Ramos (cell line): ENCODE data around the gene B3GALT4.
"Not testable (repeated sequence)": the region's sequence is repeated elsewhere in the genome, so short reads cannot be mapped to it uniquely, and the experiment has no call there.

Experiments used
- in situ Hi-C: fragments of 300-500 bp; cut with MboI; formaldehyde crosslinking; loops from one replicate; pipeline ENCODE4 v1.14.3; 2022; ENCODE audit warnings: low sequenced_read_pairs; ENCODE audit not compliant: unreplicated experiment

The B3GALT4 gene

GRCh38 chr6:33276864-33277662 lies at the start of gene B3GALT4:
Gene B3GALT4 (plus strand): TSS chr6:33277123. CDS start chr6:33277420, 297 bp downstream.
- in situ Hi-C loops = no loop called here

- in situ Hi-C loops = no loop called here
These were observed 41.7 kb upstream of the B3GALT4 start for GRCh38 chr6:33235221-33235634.

- in situ Hi-C loops = no loop called here
These were observed 40.6 kb upstream of the B3GALT4 start for GRCh38 chr6:33236328-33236727.

- in situ Hi-C loops = no loop called here
These were observed 40.1 kb upstream of the B3GALT4 start for GRCh38 chr6:33236852-33237251.

- in situ Hi-C loops = no loop called here
These were observed 39.2 kb upstream of the B3GALT4 start for GRCh38 chr6:33237741-33238140.

GRCh38 chr6:33241968-33242367 lies 35.0 kb upstream of the B3GALT4 start:
- in situ Hi-C loops = loop anchor here (10.0 kb wide), 2 partner anchors 127 to 237 kb away; partner anchors contain the start of gene HLA-DOA

- in situ Hi-C loops = loop anchor here (10.0 kb wide), 2 partner anchors 129 to 239 kb away; partner anchors contain the start of gene HLA-DOA
These were observed 33.4 kb upstream of the B3GALT4 start for GRCh38 chr6:33243476-33243875.

GRCh38 chr6:33247977-33248642 lies 28.8 kb upstream of the B3GALT4 start:
- in situ Hi-C loops = loop anchor here (10.0 kb wide), 2 partner anchors 133 to 243 kb away; partner anchors contain the start of gene HLA-DOA

GRCh38 chr6:33248643-33248931 lies 28.3 kb upstream of the B3GALT4 start:
- in situ Hi-C loops = loop anchor here (10.0 kb wide), 2 partner anchors 134 to 244 kb away; partner anchors contain the start of gene HLA-DOA

- in situ Hi-C loops = loop anchor here (10.0 kb wide), 2 partner anchors 134 to 244 kb away; partner anchors contain the start of gene HLA-DOA
These were observed 27.8 kb upstream of the B3GALT4 start for GRCh38 chr6:33248932-33249731.

GRCh38 chr6:33249732-33250630 lies 26.9 kb upstream of the B3GALT4 start:
- in situ Hi-C loops = loop anchor here (10.0 kb wide), 2 partner anchors 135 to 245 kb away; partner anchors contain the start of gene HLA-DOA

- in situ Hi-C loops = no loop called here
These were observed 26.2 kb upstream of the B3GALT4 start for GRCh38 chr6:33250731-33251130.

GRCh38 chr6:33251395-33252012 lies 25.4 kb upstream of the B3GALT4 start:
- in situ Hi-C loops = no loop called here

GRCh38 chr6:33252759-33253158 lies 24.2 kb upstream of the B3GALT4 start:
- in situ Hi-C loops = no loop called here

GRCh38 chr6:33254591-33254990 lies 22.3 kb upstream of the B3GALT4 start:
- in situ Hi-C loops = no loop called here

GRCh38 chr6:33259032-33259431 lies 17.9 kb upstream of the B3GALT4 start:
- in situ Hi-C loops = no loop called here

GRCh38 chr6:33262490-33262889 lies 14.4 kb upstream of the B3GALT4 start:
- in situ Hi-C loops = not testable (repeated sequence)

GRCh38 chr6:33264015-33264414 lies 12.9 kb upstream of the B3GALT4 start:
- in situ Hi-C loops = no loop called here

GRCh38 chr6:33271117-33271467 lies 5.8 kb upstream of the B3GALT4 start:
- in situ Hi-C loops = no loop called here
